SK-N-MC (cell line): Measurements from ENCODE around the gene PARD3B.

ENCODE experiments used
- EZH2 ChIP-seq: fragments of 200-600 bp; sonication (generic); IDR thresholded peaks from one replicate; pipeline ENCODE4 v1.6.1; 2017; ENCODE audit warnings: antibody characterized with exemption
- POLR2AphosphoS5 ChIP-seq: IDR thresholded peaks from 2 replicates; pipeline ENCODE4 v1.6.1; 2012; ENCODE audit warnings: mild to moderate bottlenecking, low read depth, low read length, borderline replicate concordance

DNA sequence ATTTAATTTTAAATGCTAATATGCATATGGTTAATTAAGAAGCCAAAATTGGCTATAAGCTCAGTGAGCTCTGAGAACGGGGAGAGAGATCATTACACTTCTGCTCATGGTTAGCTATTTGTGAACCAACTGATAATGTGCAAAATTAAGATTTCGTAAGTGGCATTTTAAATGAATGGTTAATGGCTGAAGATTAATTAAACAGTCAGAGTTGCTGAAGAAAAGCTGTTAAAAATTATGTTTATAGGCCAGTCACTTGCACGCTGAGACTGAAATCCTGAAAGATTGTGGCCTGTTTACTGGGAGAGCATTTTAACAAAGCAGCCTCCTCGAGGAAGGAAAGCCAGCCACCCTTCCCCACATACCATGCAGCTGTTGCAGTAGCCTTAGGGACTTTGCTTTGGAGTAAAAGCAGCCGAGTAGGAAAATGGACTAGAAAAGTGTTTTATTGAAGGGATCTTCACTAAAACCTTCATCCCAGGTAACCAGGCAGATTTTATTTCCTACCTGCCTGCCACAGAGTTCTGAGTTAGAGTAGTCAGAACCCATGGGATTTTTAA, 918.3 kb downstream of the PARD3B start:
- no peak for TF ChIP-seq POLR2AphosphoS5
- no peak for TF ChIP-seq EZH2
